HG02973 (cell line): ENCODE data around the gene NRBF2.
"Not testable (repeated sequence)": the region's sequence is repeated elsewhere in the genome, so short reads cannot be mapped to it uniquely, and the experiment has no call there.

Source experiments
- ATAC-seq: cut with Tn5 transposase; IDR thresholded peaks from one replicate; pipeline ENCODE4 v1.9.1; 2021; ENCODE audit warnings: moderate library complexity; ENCODE audit not compliant: unreplicated experiment

Gene NRBF2

DNA sequence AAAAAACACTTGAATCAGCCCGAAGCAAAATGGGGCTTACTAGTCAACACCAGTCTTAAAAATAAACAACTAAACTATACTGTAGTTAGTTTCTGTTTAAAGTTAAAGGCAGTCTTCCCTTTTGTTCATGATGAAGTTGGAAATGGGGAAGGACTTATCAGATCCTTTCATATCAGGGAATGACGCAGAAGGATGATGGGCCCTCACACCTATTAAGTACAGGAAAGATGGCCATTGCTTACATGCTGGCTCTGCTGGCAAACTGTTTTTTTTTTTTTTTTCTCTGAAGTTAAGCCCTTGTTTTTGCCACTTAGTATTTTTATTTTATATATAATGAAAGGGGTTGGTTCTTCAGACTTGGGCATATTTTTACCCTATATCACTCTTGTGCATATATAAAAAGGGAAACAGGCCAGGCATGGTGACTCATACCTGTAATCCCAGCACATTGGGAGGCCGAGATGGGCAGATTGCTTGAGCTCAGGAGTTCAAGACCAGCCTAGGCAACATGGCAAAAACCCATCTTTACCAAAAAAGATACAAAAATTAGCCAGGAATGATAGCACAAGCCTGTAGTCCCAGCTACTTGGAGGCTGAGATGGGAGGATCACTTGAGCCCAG is 16.6 kb upstream of the NRBF2 start:
- no peak for ATAC-seq

GRCh38 chr10:63119041-63119440 is 14.1 kb upstream of the NRBF2 start:
- ATAC-seq: no peak

DNA sequence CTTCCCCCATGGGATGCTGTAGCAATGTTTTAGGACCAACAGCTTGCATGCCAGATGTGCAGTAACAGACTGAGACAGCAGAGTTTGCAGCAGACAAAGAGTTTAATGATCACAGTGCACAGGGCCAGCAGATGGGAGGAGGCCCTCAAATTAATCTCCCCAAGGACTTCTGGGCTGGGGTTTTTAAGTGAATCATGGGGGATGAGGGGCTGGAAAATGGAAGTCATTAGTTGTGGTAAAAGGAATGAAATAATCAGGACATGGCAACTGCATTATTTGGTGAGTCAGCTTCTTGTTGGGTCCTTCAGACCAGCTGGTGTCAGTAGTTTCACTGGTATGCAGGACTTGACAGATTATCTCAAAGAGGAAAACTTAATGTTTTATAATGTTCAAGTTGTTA is 12.6 kb upstream of the NRBF2 start:
- ATAC-seq: no peak

- no peak for ATAC-seq
These were observed 9.3 kb upstream of the NRBF2 start for GRCh38 chr10:63123727-63124362.

GRCh38 chr10:63125459-63125858 is 7.7 kb upstream of the NRBF2 start:
- ATAC-seq: no peak

GRCh38 chr10:63128443-63128842 is 4.7 kb upstream of the NRBF2 start:
- no peak for ATAC-seq

DNA sequence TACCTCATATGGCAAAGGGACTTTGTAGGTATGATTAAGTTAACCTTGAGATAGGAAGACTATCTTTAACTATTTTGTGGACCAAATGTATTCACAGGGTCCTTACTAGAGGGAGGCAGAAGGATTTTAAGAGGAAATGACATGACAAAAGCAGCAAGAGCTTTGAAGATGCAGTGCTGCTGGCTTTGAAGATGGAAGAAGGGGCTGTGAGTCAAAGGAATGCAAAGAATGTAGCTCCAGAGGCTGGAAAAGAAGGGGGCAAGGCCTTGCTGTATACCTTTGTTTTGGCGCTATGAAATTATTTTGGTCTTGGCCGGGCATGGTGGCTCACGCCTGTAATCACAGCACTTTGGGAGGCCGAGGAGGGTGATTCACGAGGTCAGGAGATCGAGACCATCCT is 3.2 kb upstream of the NRBF2 start:
- no peak for ATAC-seq

- no peak for ATAC-seq
These were observed 475 bp upstream of the NRBF2 start for GRCh38 chr10:63132651-63133055.

DNA sequence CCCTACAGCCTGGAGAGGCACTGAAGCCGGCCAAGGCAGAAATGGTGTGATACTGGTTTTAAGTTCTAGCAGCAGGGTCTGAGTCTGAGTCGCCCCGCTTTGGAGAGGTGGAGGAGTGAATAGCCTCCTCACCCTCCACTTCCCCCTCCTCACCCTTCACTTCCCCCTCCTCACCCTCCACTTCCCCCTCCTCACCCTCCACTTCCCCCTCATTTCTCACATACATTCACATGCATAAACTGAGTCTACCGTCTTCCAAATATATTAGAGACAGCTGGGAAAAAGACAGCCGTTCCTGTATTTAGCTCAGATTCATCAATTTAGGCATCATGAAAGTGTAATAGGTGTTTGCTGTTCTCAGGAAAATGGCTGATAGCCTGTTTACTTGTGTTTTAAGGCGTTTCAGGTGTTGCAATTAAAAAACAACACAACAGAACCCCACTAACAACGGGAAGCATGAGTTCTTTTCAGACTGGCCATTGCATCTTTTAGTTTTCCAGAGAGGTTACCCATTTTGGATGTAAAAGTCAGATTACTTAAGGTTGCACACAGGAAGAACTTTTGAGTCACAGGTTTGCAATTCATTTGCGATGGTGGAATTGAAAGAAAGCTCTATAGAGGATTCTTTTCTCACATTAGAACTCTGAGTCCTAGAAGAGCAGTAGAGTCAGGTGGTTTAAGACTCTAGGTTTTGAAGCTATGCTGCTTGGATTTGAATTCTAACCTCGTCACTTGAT is 861 bp downstream of the NRBF2 start:
- no peak for ATAC-seq

DNA sequence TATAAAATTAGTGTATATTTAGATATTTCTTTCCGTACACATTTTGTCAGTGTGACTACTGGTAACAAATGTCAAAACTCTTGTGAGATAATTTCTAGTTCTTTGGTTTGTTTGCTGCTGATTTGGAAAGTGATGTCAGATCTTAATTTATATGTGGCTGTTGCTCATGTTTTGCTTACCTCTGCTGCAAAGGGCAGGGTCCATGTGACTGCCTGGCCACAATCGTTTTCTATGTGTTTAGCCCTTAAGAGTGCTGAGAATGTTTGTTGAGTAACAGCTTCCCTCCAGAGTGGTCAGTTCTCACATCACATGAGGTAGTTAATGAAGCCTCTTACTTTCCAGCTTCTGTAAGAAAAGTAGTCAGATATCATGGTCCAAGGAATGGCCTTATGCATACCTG is 4.2 kb downstream of the NRBF2 start:
- no peak for ATAC-seq

DNA sequence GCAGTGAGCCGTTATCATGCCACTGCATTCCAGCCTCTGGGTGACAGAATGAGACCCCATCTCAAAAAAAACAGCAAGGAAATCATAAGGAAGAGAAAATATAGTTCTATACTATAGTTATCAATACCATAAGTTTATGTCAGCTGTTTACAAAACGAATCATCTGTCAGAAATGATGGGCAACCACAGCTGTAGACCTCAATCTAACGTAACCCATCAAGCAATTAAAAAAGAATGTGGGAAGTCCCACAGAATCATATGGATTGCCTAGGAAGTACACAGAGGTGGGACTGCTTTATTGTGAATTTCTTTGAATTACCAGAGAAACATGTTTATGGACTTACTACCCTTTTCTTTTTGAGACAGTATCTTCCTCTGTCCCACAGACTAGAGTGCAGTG is 6.9 kb downstream of the NRBF2 start:
- ATAC-seq: no peak

- no peak for ATAC-seq
These were observed 9.0 kb downstream of the NRBF2 start for GRCh38 chr10:63142136-63142535.

DNA sequence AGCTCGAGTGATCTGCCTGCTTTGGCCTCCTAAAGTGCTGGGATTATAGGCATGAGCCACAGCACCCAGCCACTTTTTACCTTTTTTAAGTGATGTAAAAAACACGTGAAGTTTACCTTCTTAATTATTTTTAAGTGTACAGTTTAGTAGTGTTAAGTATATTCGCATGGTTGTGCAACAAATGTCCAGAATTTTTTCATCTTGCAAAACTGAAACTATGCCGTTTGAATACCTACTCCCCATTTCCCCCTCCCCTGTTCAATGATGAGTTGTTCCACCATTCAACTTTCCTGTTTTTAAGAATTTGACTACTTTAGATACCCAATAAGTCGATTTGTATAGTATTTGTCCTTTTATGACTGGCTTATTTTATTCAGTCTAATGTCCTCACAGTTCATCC is 10.9 kb downstream of the NRBF2 start:
- no peak for ATAC-seq

GRCh38 chr10:63145782-63146181 is 12.7 kb downstream of the NRBF2 start:
- no peak for ATAC-seq

- no peak for ATAC-seq
These were observed 13.4 kb downstream of the NRBF2 start for GRCh38 chr10:63146503-63146902.

- ATAC-seq: no peak
These were observed 17.6 kb downstream of the NRBF2 start for GRCh38 chr10:63150745-63151144.

GRCh38 chr10:63153868-63154545 is 20.9 kb downstream of the NRBF2 start:
- not testable (repeated sequence) for ATAC-seq

DNA sequence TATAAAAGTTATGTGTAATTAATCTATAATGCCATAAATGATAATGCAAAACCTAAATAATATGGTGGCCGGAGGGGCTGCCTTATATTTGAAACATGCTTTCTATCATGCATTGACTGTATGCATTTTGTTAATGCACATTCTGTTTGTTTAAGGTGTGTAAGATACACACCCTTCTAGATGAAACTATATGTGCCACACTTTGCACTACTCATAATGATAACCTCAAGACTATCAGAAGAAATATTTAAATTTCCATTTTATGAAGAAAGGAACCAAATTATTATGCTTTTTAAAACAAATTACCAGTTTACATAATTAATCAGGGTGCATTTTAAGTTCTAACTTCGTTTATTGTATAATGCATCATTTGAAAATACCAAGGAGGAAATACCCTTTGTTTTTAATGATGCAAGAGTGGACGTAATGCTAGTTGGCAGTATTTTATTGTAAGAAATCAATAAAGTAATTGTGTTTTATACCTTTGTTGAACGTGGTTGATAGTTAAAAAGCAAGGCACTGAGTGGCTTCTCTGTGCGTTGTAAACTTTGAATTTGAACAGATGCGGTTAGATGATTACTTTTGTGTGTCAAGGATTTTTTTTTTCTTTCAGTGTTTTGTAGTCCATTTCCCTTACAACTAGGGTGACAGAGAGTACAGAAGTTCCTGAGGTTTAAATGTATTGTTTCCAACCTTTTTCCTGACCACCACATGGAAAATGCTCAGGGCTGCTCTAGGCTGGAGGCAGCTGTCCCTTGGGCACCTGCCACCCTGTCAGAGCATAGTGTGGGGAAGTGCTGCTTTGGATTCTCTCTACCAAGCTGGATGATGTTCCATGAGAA is 21.6 kb downstream of the NRBF2 start:
- no peak for ATAC-seq

DNA sequence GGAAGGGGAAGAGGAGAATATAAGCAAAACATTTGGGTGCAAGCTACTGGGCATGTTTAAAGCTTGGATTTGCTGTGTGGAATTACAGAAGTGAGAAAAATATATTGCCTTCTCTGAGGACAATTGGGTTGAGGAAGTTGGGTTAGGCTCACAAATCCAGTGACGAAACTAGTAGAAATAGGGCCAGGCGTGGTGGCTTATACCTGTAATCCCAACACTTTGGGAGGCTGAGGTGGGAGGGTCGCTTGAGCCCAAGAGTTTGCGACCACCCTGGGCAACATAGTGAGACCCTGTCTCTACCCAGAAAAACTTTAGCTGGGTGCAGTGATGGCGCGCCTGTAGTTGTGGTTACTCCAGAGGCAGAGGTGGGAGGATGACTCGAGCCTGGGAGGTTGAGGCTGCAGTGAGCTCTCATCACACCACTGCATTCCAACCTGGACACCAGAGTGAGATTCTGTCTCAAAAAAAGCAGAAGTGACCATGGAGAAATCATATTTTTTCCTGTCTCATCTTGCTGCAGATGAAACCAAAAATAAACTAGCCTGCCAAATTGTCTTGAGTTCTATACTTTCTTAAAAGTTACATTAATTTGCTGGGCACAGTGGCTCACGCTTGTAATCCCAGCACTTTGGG is 22.4 kb downstream of the NRBF2 start:
- ATAC-seq: no peak

DNA sequence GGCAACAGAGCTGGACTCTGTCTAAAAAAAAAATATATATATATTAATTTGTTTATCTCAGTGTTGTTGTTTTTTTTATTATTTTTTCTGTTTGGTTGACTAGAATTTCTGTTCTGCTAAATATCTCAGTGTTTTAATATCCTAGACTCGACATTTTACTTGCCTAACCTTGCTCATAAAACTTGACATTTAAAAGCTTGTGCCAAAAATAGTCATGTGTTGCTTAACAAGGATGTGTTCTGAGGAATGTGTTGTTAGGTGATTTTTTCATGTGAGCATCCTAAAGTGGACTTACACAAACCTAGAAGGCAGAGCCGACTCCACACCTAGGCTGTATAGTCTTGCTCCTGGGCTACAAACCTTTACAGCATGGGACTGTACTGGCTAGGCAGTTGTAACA is 23.1 kb downstream of the NRBF2 start:
- ATAC-seq: no peak
